Stimulated activated CD8-positive, alpha-beta memory T cell treated with anti-CD3 and anti-CD28 coated beads, Interleukin-12 subunit alpha, Interleukin-12 subunit beta, amount 100 ng/mL, for 24 hours (primary cell): ENCODE results near the gene EEFSEC.

Experiments
- DNase-seq: peaks from one replicate; pipeline ENCODE4 v3.0.0-alpha.2; 2020; ENCODE audit errors: extremely low read depth

Gene EEFSEC

GRCh38 chr3:128217702-128218547, 64.6 kb downstream of the EEFSEC start:
- no peak for DNase-seq

GRCh38 chr3:128218548-128219257, 65.4 kb downstream of the EEFSEC start:
- DNase-seq: no peak

GRCh38 chr3:128221328-128221727, 68.0 kb downstream of the EEFSEC start:
- no peak for DNase-seq

- DNase-seq: no peak
Observed at GRCh38 chr3:128222796-128223385, 69.6 kb downstream of the EEFSEC start.

GRCh38 chr3:128226186-128226725, 73.0 kb downstream of the EEFSEC start:
- DNase-seq: no peak

- no peak for DNase-seq
Observed at GRCh38 chr3:128226795-128227395, 73.6 kb downstream of the EEFSEC start.

- DNase-seq: no peak
Observed at GRCh38 chr3:128227507-128227906, 74.2 kb downstream of the EEFSEC start.

GRCh38 chr3:128228366-128228910, 75.2 kb downstream of the EEFSEC start:
- no peak for DNase-seq

- no peak for DNase-seq
Observed at GRCh38 chr3:128229106-128229857, 76.0 kb downstream of the EEFSEC start.

GRCh38 chr3:128231606-128232005, 78.3 kb downstream of the EEFSEC start:
- DNase-seq: no peak

- no peak for DNase-seq
Observed at GRCh38 chr3:128232376-128233178, 79.3 kb downstream of the EEFSEC start.

GRCh38 chr3:128235207-128235926, 82.1 kb downstream of the EEFSEC start:
- no peak for DNase-seq

- DNase-seq: no peak
Observed at GRCh38 chr3:128236657-128237056, 83.4 kb downstream of the EEFSEC start.

- no peak for DNase-seq
Observed at GRCh38 chr3:128237348-128238183, 84.3 kb downstream of the EEFSEC start.

- DNase-seq: no peak
Observed at GRCh38 chr3:128238184-128238489, 84.9 kb downstream of the EEFSEC start.

- no peak for DNase-seq
Observed at GRCh38 chr3:128239304-128239703, 86.0 kb downstream of the EEFSEC start.

GRCh38 chr3:128240232-128240631, 87.0 kb downstream of the EEFSEC start:
- no peak for DNase-seq

- no peak for DNase-seq
Observed at GRCh38 chr3:128241741-128242140, 88.5 kb downstream of the EEFSEC start.
